PFSK-1 (cell line): ENCODE data around the gene MRPL52.

Source experiments
- POLR2AphosphoS5 ChIP-seq: IDR thresholded peaks from 2 replicates; pipeline ENCODE4 v1.6.1; 2012; ENCODE audit warnings: low read depth, mild to moderate bottlenecking, control low read depth, low read length, moderate library complexity
- REST ChIP-seq, 2 experiments: IDR thresholded peaks; 2 replicates each; pipeline versions ENCODE4 v1.6.1 to v1.8.0; 2011 to 2012; ENCODE audit warnings: low read depth in 2 of 2, low read length in 2 of 2, control low read depth in 1 of 2, inconsistent platforms in 1 of 2, mild to moderate bottlenecking in 1 of 2, moderate library complexity in 1 of 2; ENCODE audit not compliant: insufficient read depth in 1 of 2
- SIN3A ChIP-seq: IDR thresholded peaks from 2 replicates; pipeline ENCODE4 v1.6.1; 2012; ENCODE audit warnings: mild to moderate bottlenecking, low read length, moderate library complexity, borderline replicate concordance; ENCODE audit not compliant: insufficient read depth

GRCh38 chr14:22866874-22867273 lies 37.2 kb downstream of the MRPL52 start:
- TF ChIP-seq REST (IDR thresholded peaks at IDR 0.05; ENCODE audit: insufficient read depth in 1 of 2, low read depth in 2 of 2, low read length in 2 of 2): no peak
- TF ChIP-seq POLR2AphosphoS5: no peak
- TF ChIP-seq SIN3A: no peak
